Neuronal stem cell (in vitro differentiated cells): Measurements from ENCODE around the gene UBE2E1.

Source experiments
- DNase-seq: peaks from one replicate; pipeline ENCODE4 v3.0.0-alpha.2; 2013; ENCODE audit warnings: low spot score
- H2AFZ ChIP-seq: one replicate; pipeline ENCODE4 v1.6.1; 2013; ENCODE audit warnings: mild to moderate bottlenecking, low read length, inconsistent platforms
- H2AK5ac ChIP-seq: 2 replicates; pipeline ENCODE4 v1.6.1; 2013; ENCODE audit warnings: low read depth, mild to moderate bottlenecking, inconsistent platforms, low read length, moderate library complexity, mixed read lengths
- H2BK120ac ChIP-seq: 2 replicates; pipeline ENCODE4 v1.6.1; 2013; ENCODE audit warnings: low read depth, mild to moderate bottlenecking, inconsistent platforms, low read length, moderate library complexity, mixed read lengths
- H2BK12ac ChIP-seq: one replicate; pipeline ENCODE4 v1.6.1; 2013; ENCODE audit warnings: low read length, inconsistent platforms
- H2BK15ac ChIP-seq: 2 replicates; pipeline ENCODE4 v1.6.1; 2013; ENCODE audit warnings: mild to moderate bottlenecking, low read length, inconsistent platforms, mixed read lengths
- H2BK5ac ChIP-seq: one replicate; pipeline ENCODE4 v1.6.1; 2013; ENCODE audit warnings: inconsistent platforms, mild to moderate bottlenecking, low read length, moderate library complexity
- H3K14ac ChIP-seq: one replicate; pipeline ENCODE4 v1.6.1; 2013; ENCODE audit warnings: low read length, inconsistent platforms
- H3K18ac ChIP-seq: 2 replicates; pipeline ENCODE4 v1.6.1; 2013; ENCODE audit warnings: low read length, inconsistent platforms
- H3K23ac ChIP-seq: 2 replicates; pipeline ENCODE4 v1.6.1; 2013; ENCODE audit warnings: low read depth, mild to moderate bottlenecking, mixed read lengths, low read length, inconsistent platforms; ENCODE audit not compliant: poor library complexity
- H3K27ac ChIP-seq: replicated peaks from 3 replicates; pipeline ENCODE4 v1.5.1; 2013; ENCODE audit warnings: low read length, inconsistent platforms
- H3K27me3 ChIP-seq, 3 experiments: 2 replicates each; pipeline ENCODE4 v1.6.1; 2013; ENCODE audit warnings: low read length in 3 of 3, mild to moderate bottlenecking in 2 of 3, inconsistent platforms in 1 of 3, low read depth in 1 of 3, mixed read lengths in 1 of 3, moderate library complexity in 1 of 3; ENCODE audit not compliant: control insufficient read depth in 3 of 3, insufficient read depth in 3 of 3
- H3K36me3 ChIP-seq, 2 donors: replicated peaks in 1 of 2; 2 replicates each; pipeline ENCODE4 v1.6.1; 2013; ENCODE audit warnings: low read length in 2 of 2; ENCODE audit not compliant: control insufficient read depth in 2 of 2, insufficient read depth in 2 of 2
- H3K4ac ChIP-seq: 2 replicates; pipeline ENCODE4 v1.6.1; 2013; ENCODE audit warnings: inconsistent platforms, mild to moderate bottlenecking, low read length, moderate library complexity
- H3K4me1 ChIP-seq, 2 donors: 1 replicate in 1 of 2; 2 replicates in 1 of 2; pipeline ENCODE4 v1.6.1; 2013; ENCODE audit warnings: low read length in 2 of 2, low read depth in 1 of 2; ENCODE audit not compliant: control insufficient read depth in 2 of 2, insufficient read depth in 1 of 2
- H3K4me2 ChIP-seq: one replicate; pipeline ENCODE4 v1.6.1; 2013; ENCODE audit warnings: mild to moderate bottlenecking, low read length, inconsistent platforms; ENCODE audit not compliant: insufficient read depth, poor library complexity, severe bottlenecking
- H3K4me3 ChIP-seq, 2 donors: 2 replicates each; pipeline ENCODE4 v1.5.1; 2013; ENCODE audit warnings: low read length in 2 of 2, mild to moderate bottlenecking in 2 of 2, inconsistent platforms in 1 of 2, moderate library complexity in 1 of 2
- H3K79me1 ChIP-seq: one replicate; pipeline ENCODE4 v1.6.1; 2013; ENCODE audit warnings: low read depth, mild to moderate bottlenecking, inconsistent platforms, low read length, moderate library complexity
- H3K9ac ChIP-seq: one replicate; pipeline ENCODE4 v1.6.1; 2013; ENCODE audit warnings: mild to moderate bottlenecking, low read depth, low read length, inconsistent platforms; ENCODE audit not compliant: poor library complexity
- H3K9me3 ChIP-seq, 2 donors: replicated peaks in 1 of 2; 2 replicates each; pipeline versions ENCODE3 to v1.6.1; 2013; ENCODE audit warnings: low read length in 2 of 2, mild to moderate bottlenecking in 2 of 2, inconsistent platforms in 1 of 2, low read depth in 1 of 2, mixed read lengths in 1 of 2, moderate library complexity in 1 of 2; ENCODE audit not compliant: control insufficient read depth in 2 of 2, insufficient read depth in 1 of 2
- H4K8ac ChIP-seq: one replicate; pipeline ENCODE4 v1.6.1; 2013; ENCODE audit warnings: low read depth, mild to moderate bottlenecking, inconsistent platforms, low read length, moderate library complexity
- H4K91ac ChIP-seq: one replicate; pipeline ENCODE4 v1.6.1; 2013; ENCODE audit warnings: low read length, low read depth, mild to moderate bottlenecking, inconsistent platforms; ENCODE audit not compliant: poor library complexity
- WGBS, 2 donors: extraction: QIAGEN DNeasy Blood & Tissue Kit; methylation state at CpG; one replicate each; pipeline ENCODE4 v1.1.7; 2013; ENCODE audit warnings: missing lambda C conversion rate in 2 of 2, mixed read lengths in 1 of 2; ENCODE audit not compliant: insufficient read length in 2 of 2, insufficient replicate concordance in 1 of 2; ENCODE audit errors: extremely low coverage in 2 of 2; 5-methylcytosine and 5-hydroxymethylcytosine counted together

Gene UBE2E1

DNA sequence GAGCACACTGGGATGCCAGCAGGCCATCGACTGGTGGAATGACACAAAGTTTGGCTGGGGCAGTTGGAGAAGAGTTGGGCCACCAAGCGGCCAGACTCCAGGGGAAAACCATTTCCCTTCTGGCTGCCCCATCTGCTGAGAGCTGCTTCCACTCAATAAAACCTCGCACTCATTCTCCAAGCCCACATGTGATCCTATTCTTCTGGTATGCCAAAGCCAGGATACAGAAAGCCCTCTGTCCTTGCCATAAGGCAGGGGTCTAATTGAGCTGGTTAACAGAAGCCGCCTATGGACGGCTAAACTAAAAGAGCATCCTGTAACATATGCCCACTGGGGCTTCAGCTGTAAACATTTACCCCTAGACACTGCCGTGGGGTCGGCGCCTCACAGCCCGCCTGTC is 55.9 kb downstream of the UBE2E1 start:
- Histone ChIP-seq H3K9ac (peak overlapping the region; percentile 24), H3K36me3 (peaks cover 4 to 8% of the 10 kb centered on the region in 2 donors), H2BK120ac (no peak overlapping the region), H2BK12ac (no peak overlapping the region), H3K14ac (no peak overlapping the region), H4K8ac (no peak overlapping the region), H2BK5ac (no peak overlapping the region), H4K91ac (no peak overlapping the region), H3K18ac (no peak overlapping the region), H3K23ac (no peak overlapping the region), H2AK5ac (no peak overlapping the region), H3K4me2 (no peak overlapping the region), H3K4ac (no peak overlapping the region), H3K9me3 (peaks cover 0 to 3% of the 10 kb centered on the region in 2 donors), H3K4me3 (no peak overlapping the region), H2BK15ac (no peak overlapping the region), H3K27me3 (no peaks in the 10 kb centered on the region), H3K27ac (no peak overlapping the region), H2AFZ (no peak overlapping the region), H3K79me1 (peaks cover 3% of the 10 kb centered on the region), H3K4me1 (peaks cover 18 to 25% of the 10 kb centered on the region in 2 donors)
- DNase-seq: no peak
- no CpG with 5 or more reads among the region's 9 CpGs for WGBS, 2 donors

GRCh38 chr3:23863060-23863459 is 57.3 kb downstream of the UBE2E1 start:
- Histone ChIP-seq H3K9me3 (peaks cover 0 to 3% of the 10 kb centered on the region in 2 donors), H2BK12ac (no peak overlapping the region), H3K23ac (no peak overlapping the region), H2BK15ac (no peak overlapping the region), H3K4ac (no peak overlapping the region), H3K14ac (no peak overlapping the region), H3K4me3 (no peak overlapping the region), H3K36me3 (peaks cover 4 to 8% of the 10 kb centered on the region in 2 donors), H3K27ac (no peak overlapping the region), H2AFZ (no peak overlapping the region), H4K91ac (no peak overlapping the region), H3K27me3 (no peaks in the 10 kb centered on the region), H4K8ac (no peak overlapping the region), H2BK5ac (no peak overlapping the region), H2BK120ac (no peak overlapping the region), H3K79me1 (peaks cover 3% of the 10 kb centered on the region), H2AK5ac (no peak overlapping the region), H3K9ac (no peak overlapping the region), H3K4me2 (no peak overlapping the region), H3K18ac (no peak overlapping the region), H3K4me1 (peaks cover 18 to 37% of the 10 kb centered on the region in 2 donors)
- DNase-seq: no peak
- no CpG with 5 or more reads among the region's 1 CpG for WGBS, 2 donors

GRCh38 chr3:23864931-23865330 is 59.2 kb downstream of the UBE2E1 start:
- Histone ChIP-seq H3K9me3 (peaks cover 0 to 3% of the 10 kb centered on the region in 2 donors), H3K4me3 (no peak overlapping the region), H3K4ac (no peak overlapping the region), H3K4me2 (no peak overlapping the region), H2BK15ac (no peak overlapping the region), H2AFZ (no peak overlapping the region), H3K27me3 (no peaks in the 10 kb centered on the region), H2BK120ac (no peak overlapping the region), H3K14ac (no peak overlapping the region), H3K4me1 (peaks cover 17 to 37% of the 10 kb centered on the region in 2 donors), H3K9ac (no peak overlapping the region), H3K23ac (no peak overlapping the region), H3K18ac (no peak overlapping the region), H2BK5ac (no peak overlapping the region), H4K8ac (no peak overlapping the region), H2AK5ac (no peak overlapping the region), H2BK12ac (no peak overlapping the region), H3K79me1 (peaks cover 3% of the 10 kb centered on the region), H3K27ac (no peak overlapping the region), H4K91ac (no peak overlapping the region), H3K36me3 (peaks cover 3 to 8% of the 10 kb centered on the region in 2 donors)
- DNase-seq: no peak
- WGBS, 2 donors: no CpG with 5 or more reads among the region's 1 CpG

- no peak overlapping the region for H2BK15ac ChIP-seq
- DNase-seq: peak; percentile 71
- no peak overlapping the region for H3K4me2 ChIP-seq
- no peak overlapping the region for H2AFZ ChIP-seq
- peaks cover 1 to 3% of the 10 kb centered on the region in 2 donors for H3K9me3 ChIP-seq
- peak overlapping the region; percentile 46 for H3K9ac ChIP-seq
- H3K4me1 ChIP-seq: peaks cover 17 to 37% of the 10 kb centered on the region in 2 donors
- H3K4ac ChIP-seq: no peak overlapping the region
- H3K27me3 ChIP-seq: no peaks in the 10 kb centered on the region
- no peak overlapping the region for H2BK12ac ChIP-seq
- H3K14ac ChIP-seq: no peak overlapping the region
- peaks cover 5% of the 10 kb centered on the region for H3K79me1 ChIP-seq
- no peak overlapping the region for H2BK120ac ChIP-seq
- H3K18ac ChIP-seq: no peak overlapping the region
- WGBS, 2 donors: no CpG with 5 or more reads among the region's 6 CpGs
- no peak overlapping the region for H4K91ac ChIP-seq
- no peak overlapping the region for H4K8ac ChIP-seq
- no peak overlapping the region for H2BK5ac ChIP-seq
- peaks cover 3 to 8% of the 10 kb centered on the region in 2 donors for H3K36me3 ChIP-seq
- no peak overlapping the region for H2AK5ac ChIP-seq
- H3K27ac ChIP-seq: no peak overlapping the region
- no peak overlapping the region for H3K23ac ChIP-seq
- no peak overlapping the region for H3K4me3 ChIP-seq
Measured at GRCh38 chr3:23865595-23866396, 60.0 kb downstream of the UBE2E1 start.
